Osteocyte (in vitro differentiated cells): ENCODE data around the gene ATG13. TPM values are rescaled to one million over a fixed set of nuclear protein-coding genes. Genes with fewer than 3 reads are reported as not detected.

Source experiments
- DNase-seq: peaks from one replicate; pipeline ENCODE4 v3.0.0; 2021; ENCODE audit warnings: mixed read lengths; ENCODE audit not compliant: unreplicated experiment; ENCODE audit errors: extremely low spot score
- H3K27ac Mint-ChIP-seq: one replicate; pipeline ENCODE4 v1.8.0; 2021; ENCODE audit warnings: mild to moderate bottlenecking, mixed read lengths; ENCODE audit not compliant: unreplicated experiment
- H3K27me3 Mint-ChIP-seq: one replicate; pipeline ENCODE4 v1.8.0; 2021; ENCODE audit warnings: mixed read lengths; ENCODE audit not compliant: unreplicated experiment
- H3K36me3 Mint-ChIP-seq: one replicate; pipeline ENCODE4 v1.8.0; 2021; ENCODE audit warnings: mixed read lengths; ENCODE audit not compliant: unreplicated experiment
- H3K4me1 Mint-ChIP-seq: one replicate; pipeline ENCODE4 v1.8.0; 2021; ENCODE audit warnings: mixed read lengths; ENCODE audit not compliant: unreplicated experiment
- H3K4me3 Mint-ChIP-seq: one replicate; pipeline ENCODE4 v1.8.0; 2021; ENCODE audit warnings: mild to moderate bottlenecking, moderate library complexity, mixed read lengths; ENCODE audit not compliant: unreplicated experiment
- H3K9me3 Mint-ChIP-seq: one replicate; pipeline ENCODE4 v1.8.0; 2021; ENCODE audit warnings: mixed read lengths; ENCODE audit not compliant: unreplicated experiment
- CTCF ChIP-seq: fragments of 200-600 bp; sonication (generic); IDR thresholded peaks from 2 replicates; pipeline ENCODE4 v1.5.0; 2021; ENCODE audit warnings: antibody characterized with exemption, mild to moderate bottlenecking, moderate library complexity
- total RNA-seq: library from RNA; stranded (reverse); gene quantifications from 2 replicates; pipeline ENCODE4 v1.2.1, GENCODE V29; 2021

Gene ATG13
- total RNA-seq, 1 donor from 2014 or later: 87.2 TPM

- peaks cover 23% of the 10 kb centered on the region for H3K36me3 Mint-ChIP-seq
- DNase-seq: no peak
- peaks cover 2% of the 10 kb centered on the region for H3K4me1 Mint-ChIP-seq
- no peaks in the 10 kb centered on the region for H3K9me3 Mint-ChIP-seq
- no peaks in the 10 kb centered on the region for H3K27me3 Mint-ChIP-seq
- TF ChIP-seq CTCF: no peak
- no peak overlapping the region for H3K27ac Mint-ChIP-seq
- H3K4me3 Mint-ChIP-seq: no peak overlapping the region
These were observed 65.7 kb downstream of the ATG13 start for GRCh38 chr11:46682773-46683752.

DNA sequence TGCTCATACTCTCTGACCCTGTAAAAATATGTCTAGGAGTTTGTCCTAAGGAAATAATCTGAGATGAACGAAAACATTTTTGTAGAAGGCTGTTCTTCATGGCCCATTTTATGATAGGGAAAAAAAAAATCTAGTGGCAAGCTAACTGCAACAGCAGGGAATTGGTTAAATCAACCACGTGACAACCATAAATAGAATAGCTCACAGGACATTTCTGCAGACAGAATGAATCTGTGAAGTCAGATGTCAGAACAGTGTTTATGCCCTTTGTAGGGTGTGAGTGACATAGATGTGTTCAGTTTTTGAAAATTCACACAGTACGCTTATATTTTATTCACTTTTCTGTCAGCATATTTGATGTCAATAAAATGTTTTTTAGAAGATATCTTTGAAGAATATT lies 67.0 kb downstream of the ATG13 start:
- H3K27ac Mint-ChIP-seq: no peak overlapping the region
- no peak for TF ChIP-seq CTCF
- no peaks in the 10 kb centered on the region for H3K27me3 Mint-ChIP-seq
- peaks cover 2% of the 10 kb centered on the region for H3K4me1 Mint-ChIP-seq
- no peak overlapping the region for H3K4me3 Mint-ChIP-seq
- DNase-seq: no peak
- H3K36me3 Mint-ChIP-seq: peaks cover 20% of the 10 kb centered on the region
- H3K9me3 Mint-ChIP-seq: no peaks in the 10 kb centered on the region

- Mint-ChIP-seq H3K4me1 (peaks cover 2% of the 10 kb centered on the region), H3K36me3 (peaks cover 23% of the 10 kb centered on the region), H3K27ac (no peak overlapping the region), H3K4me3 (no peak overlapping the region), H3K9me3 (no peaks in the 10 kb centered on the region), H3K27me3 (no peaks in the 10 kb centered on the region)
- TF ChIP-seq CTCF: no peak
- DNase-seq: no peak
These were observed 69.8 kb downstream of the ATG13 start for GRCh38 chr11:46686886-46687795.

DNA sequence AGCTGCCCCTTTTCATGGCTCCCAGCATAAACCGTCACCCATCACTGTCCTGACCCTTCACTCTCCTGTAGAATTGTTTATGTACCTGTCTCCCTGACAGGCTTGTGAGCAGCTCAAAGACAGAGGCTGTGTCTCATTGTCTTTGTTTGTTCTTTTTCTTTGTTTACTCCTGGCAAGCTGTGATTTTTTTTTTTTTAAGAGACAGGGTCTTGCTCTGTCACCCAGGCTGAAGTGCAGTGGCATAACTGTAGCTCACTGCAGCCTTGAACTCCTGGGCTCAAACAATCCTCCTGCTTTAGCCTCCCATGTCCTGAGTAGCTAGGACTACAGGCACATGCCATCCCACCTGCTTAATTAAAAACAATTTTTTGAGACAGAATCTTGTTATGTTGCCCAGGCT lies 73.3 kb downstream of the ATG13 start:
- H3K27ac Mint-ChIP-seq: no peak overlapping the region
- DNase-seq: no peak
- H3K9me3 Mint-ChIP-seq: no peaks in the 10 kb centered on the region
- peaks cover 28% of the 10 kb centered on the region for H3K36me3 Mint-ChIP-seq
- H3K27me3 Mint-ChIP-seq: no peaks in the 10 kb centered on the region
- no peak for TF ChIP-seq CTCF
- peaks cover 8% of the 10 kb centered on the region for H3K4me1 Mint-ChIP-seq
- no peak overlapping the region for H3K4me3 Mint-ChIP-seq
